HG03066 (cell line): ENCODE results near the gene APC2.
"Not testable (repeated sequence)": the region's sequence is repeated elsewhere in the genome, so short reads cannot be mapped to it uniquely, and the experiment has no call there.

Experiments used
- ATAC-seq: cut with Tn5 transposase; IDR thresholded peaks from one replicate; pipeline ENCODE4 v1.9.1; 2021; ENCODE audit warnings: low read depth; ENCODE audit not compliant: unreplicated experiment

APC2 gene

GRCh38 chr19:1507192-1507660, 57.3 kb downstream of the APC2 start:
- no peak for ATAC-seq

GRCh38 chr19:1507763-1508506, 58.0 kb downstream of the APC2 start:
- no peak for ATAC-seq

- ATAC-seq: no peak
These were observed 58.6 kb downstream of the APC2 start for GRCh38 chr19:1508507-1508856.

- no peak for ATAC-seq
These were observed 59.9 kb downstream of the APC2 start for GRCh38 chr19:1509602-1510441.

GRCh38 chr19:1510442-1510806, 60.5 kb downstream of the APC2 start:
- ATAC-seq: no peak

- ATAC-seq: no peak
These were observed 60.9 kb downstream of the APC2 start for GRCh38 chr19:1510807-1511206.

- ATAC-seq: no peak
These were observed 61.7 kb downstream of the APC2 start for GRCh38 chr19:1511318-1512317.

GRCh38 chr19:1512671-1513498, 63.0 kb downstream of the APC2 start, which contains the start of gene ADAMTSL5:
ADAMTSL5 (minus strand) TSS chr19:1513019; CDS start chr19:1510943, 2,076 bp downstream.
- no peak for ATAC-seq

GRCh38 chr19:1513499-1514294, 63.8 kb downstream of the APC2 start:
- no peak for ATAC-seq

GRCh38 chr19:1514295-1514661, 64.4 kb downstream of the APC2 start:
- no peak for ATAC-seq

GRCh38 chr19:1514986-1515721, 65.2 kb downstream of the APC2 start:
- ATAC-seq: no peak

- no peak for ATAC-seq
These were observed 66.5 kb downstream of the APC2 start for GRCh38 chr19:1516395-1516753.

- ATAC-seq: no peak
These were observed 68.5 kb downstream of the APC2 start for GRCh38 chr19:1518471-1518870.

- ATAC-seq: not testable (repeated sequence)
These were observed 69.9 kb downstream of the APC2 start for GRCh38 chr19:1519802-1520201.

- ATAC-seq: no peak
These were observed 70.4 kb downstream of the APC2 start for GRCh38 chr19:1520203-1520780.

GRCh38 chr19:1521636-1522035, 71.7 kb downstream of the APC2 start:
- ATAC-seq: no peak

GRCh38 chr19:1522061-1522460, 72.1 kb downstream of the APC2 start:
- ATAC-seq: no peak

- ATAC-seq: no peak
These were observed 72.9 kb downstream of the APC2 start for GRCh38 chr19:1522838-1523237.
